Chondrocyte (in vitro differentiated cells): Measurements from ENCODE around the gene FLII. TPM values are rescaled to one million over a fixed set of nuclear protein-coding genes. Genes with fewer than 3 reads are reported as not detected.
A peak's percentile ranks its signal among the peaks of the same experiment; 100 is the strongest.

Experiments
- DNase-seq: peaks from one replicate; pipeline ENCODE4 v3.0.0; 2021; ENCODE audit warnings: mixed read lengths, low spot score
- H3K27ac Mint-ChIP-seq: one replicate; pipeline ENCODE4 v1.8.0; 2021; ENCODE audit warnings: mild to moderate bottlenecking, moderate library complexity, mixed read lengths; ENCODE audit not compliant: unreplicated experiment
- H3K27me3 Mint-ChIP-seq: 2 replicates; pipeline ENCODE4 v1.8.0; 2021; ENCODE audit warnings: low read depth, mixed read lengths
- H3K36me3 Mint-ChIP-seq: 2 replicates; pipeline ENCODE4 v1.8.0; 2021; ENCODE audit warnings: low read depth, mixed read lengths
- H3K4me1 Mint-ChIP-seq: 2 replicates; pipeline ENCODE4 v1.8.0; 2021; ENCODE audit warnings: low read depth, mild to moderate bottlenecking, mixed read lengths
- H3K4me3 Mint-ChIP-seq: one replicate; pipeline ENCODE4 v1.8.0; 2021; ENCODE audit warnings: mild to moderate bottlenecking, moderate library complexity, mixed read lengths; ENCODE audit not compliant: unreplicated experiment
- H3K9me3 Mint-ChIP-seq: 2 replicates; pipeline ENCODE4 v1.8.0; 2021; ENCODE audit warnings: low read depth, mixed read lengths
- total RNA-seq: library from RNA; stranded (reverse); gene quantifications from 3 replicates; pipeline ENCODE4 v1.2.1, GENCODE V29; 2021
- TF ChIP-seq, protein P1 (sequence below): fragments of 200-600 bp; sonication (generic); IDR thresholded peaks from 2 replicates; pipeline ENCODE4 v1.5.0; 2021; ENCODE audit warnings: antibody characterized with exemption, mild to moderate bottlenecking, moderate library complexity

The FLII gene
- total RNA-seq, 1 donor from 2014 or later = 228 TPM

DNA sequence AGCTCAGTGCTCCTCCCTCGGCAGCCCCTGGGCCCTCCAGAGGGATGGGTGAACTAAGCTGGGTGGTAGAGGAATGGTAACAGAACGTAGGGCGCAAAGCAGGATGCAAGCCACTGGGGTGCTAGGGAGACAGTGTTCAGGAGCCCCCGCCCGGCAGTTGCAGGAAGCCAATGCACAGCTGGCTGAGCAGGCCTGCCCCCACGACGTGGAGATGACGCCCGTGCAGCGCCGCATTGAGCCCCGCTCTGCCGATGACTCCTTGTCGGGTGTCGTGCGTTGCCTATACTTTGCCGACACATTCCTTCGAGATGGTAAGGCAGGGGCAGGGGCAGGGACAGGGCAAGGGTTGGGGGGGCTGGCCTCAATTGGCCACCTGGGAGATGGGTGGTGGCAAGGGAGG is 20.2 kb downstream of the FLII start:
- peaks cover 9% of the 10 kb centered on the region for H3K36me3 Mint-ChIP-seq
- H3K27ac Mint-ChIP-seq = no peak overlapping the region
- peaks cover 24% of the 10 kb centered on the region for H3K4me1 Mint-ChIP-seq
- TF ChIP-seq, protein P1, sequence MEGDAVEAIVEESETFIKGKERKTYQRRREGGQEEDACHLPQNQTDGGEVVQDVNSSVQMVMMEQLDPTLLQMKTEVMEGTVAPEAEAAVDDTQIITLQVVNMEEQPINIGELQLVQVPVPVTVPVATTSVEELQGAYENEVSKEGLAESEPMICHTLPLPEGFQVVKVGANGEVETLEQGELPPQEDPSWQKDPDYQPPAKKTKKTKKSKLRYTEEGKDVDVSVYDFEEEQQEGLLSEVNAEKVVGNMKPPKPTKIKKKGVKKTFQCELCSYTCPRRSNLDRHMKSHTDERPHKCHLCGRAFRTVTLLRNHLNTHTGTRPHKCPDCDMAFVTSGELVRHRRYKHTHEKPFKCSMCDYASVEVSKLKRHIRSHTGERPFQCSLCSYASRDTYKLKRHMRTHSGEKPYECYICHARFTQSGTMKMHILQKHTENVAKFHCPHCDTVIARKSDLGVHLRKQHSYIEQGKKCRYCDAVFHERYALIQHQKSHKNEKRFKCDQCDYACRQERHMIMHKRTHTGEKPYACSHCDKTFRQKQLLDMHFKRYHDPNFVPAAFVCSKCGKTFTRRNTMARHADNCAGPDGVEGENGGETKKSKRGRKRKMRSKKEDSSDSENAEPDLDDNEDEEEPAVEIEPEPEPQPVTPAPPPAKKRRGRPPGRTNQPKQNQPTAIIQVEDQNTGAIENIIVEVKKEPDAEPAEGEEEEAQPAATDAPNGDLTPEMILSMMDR = no peak
- no peaks in the 10 kb centered on the region for H3K9me3 Mint-ChIP-seq
- no peak for DNase-seq
- no peak overlapping the region for H3K4me3 Mint-ChIP-seq
- no peaks in the 10 kb centered on the region for H3K27me3 Mint-ChIP-seq

DNA sequence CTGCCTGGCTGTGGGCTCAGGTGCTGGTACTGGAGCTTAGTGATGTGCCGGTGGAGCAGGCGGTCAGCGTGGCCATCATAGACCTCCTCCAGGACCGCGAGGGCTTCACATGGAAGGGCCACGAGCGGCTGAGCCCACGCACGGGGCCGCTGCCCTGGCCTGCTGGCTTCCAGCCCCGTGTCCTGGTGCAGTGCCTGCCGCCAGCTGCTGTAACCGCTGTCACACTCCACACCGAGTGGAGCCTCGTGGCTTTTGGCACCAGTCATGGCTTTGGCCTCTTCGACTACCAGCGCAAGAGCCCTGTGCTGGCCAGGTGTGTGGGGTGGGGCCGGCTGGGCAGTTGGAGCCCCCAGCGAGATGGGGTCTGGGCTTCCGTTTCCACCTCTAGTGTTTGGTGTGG is 21.1 kb downstream of the FLII start:
- TF ChIP-seq, protein P1 = no peak
- Mint-ChIP-seq H3K27me3 (no peaks in the 10 kb centered on the region), H3K36me3 (peaks cover 9% of the 10 kb centered on the region), H3K4me1 (peaks cover 24% of the 10 kb centered on the region), H3K27ac (no peak overlapping the region), H3K9me3 (no peaks in the 10 kb centered on the region), H3K4me3 (no peak overlapping the region)
- DNase-seq = no peak

DNA sequence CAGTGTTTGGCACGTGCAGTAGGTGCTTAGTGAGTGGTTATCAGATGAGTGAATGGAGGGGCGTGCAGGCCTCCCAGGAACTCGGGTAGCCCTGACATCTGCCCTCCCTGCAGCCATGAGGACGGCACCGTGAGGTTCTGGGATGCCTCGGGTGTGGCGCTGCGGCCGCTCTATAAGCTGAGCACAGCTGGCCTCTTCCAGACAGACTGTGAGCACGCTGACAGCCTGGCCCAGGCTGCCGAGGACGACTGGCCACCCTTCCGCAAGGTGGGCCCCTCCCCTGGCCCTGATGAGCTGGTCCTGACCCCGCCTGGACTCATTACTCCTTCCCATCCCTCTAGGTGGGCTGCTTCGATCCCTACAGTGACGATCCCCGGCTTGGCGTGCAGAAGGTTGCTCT is 22.0 kb downstream of the FLII start:
- no peaks in the 10 kb centered on the region for H3K27me3 Mint-ChIP-seq
- TF ChIP-seq, protein P1 = no peak
- no peak overlapping the region for H3K27ac Mint-ChIP-seq
- peaks cover 24% of the 10 kb centered on the region for H3K4me1 Mint-ChIP-seq
- H3K36me3 Mint-ChIP-seq = peaks cover 9% of the 10 kb centered on the region
- no peaks in the 10 kb centered on the region for H3K9me3 Mint-ChIP-seq
- H3K4me3 Mint-ChIP-seq = no peak overlapping the region
- no peak for DNase-seq

DNA sequence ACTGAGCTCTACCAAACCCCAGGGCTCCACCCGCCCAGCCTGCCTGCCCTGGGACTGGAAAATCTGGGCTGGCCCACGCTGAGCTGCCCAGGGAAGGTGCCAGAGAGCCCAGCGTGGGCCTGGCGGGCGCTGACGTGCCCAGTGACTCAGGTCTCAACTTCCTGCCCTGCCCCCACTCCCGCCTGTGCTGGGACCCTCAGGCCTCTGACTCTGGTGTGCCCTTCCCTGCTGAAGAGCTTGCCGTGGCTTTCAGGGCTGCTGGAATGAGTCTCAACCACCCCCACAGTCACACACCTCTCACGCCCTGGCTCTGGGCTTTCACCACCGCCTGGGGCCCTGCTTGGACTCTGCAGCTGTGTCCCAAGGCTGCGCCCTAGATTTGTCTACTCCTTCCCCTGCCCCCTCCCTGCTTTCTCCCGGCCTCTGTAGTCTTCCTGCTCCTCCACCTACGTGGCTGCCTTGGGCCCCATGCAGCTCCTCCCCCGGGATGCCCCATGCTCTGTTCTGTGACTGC is 22.7 kb downstream of the FLII start:
- Mint-ChIP-seq H3K9me3 (no peaks in the 10 kb centered on the region), H3K4me1 (peaks cover 24% of the 10 kb centered on the region), H3K4me3 (no peak overlapping the region), H3K36me3 (peaks cover 9% of the 10 kb centered on the region), H3K27me3 (no peaks in the 10 kb centered on the region), H3K27ac (peak overlapping the region; percentile 90)
- TF ChIP-seq, protein P1 = no peak
- peak; percentile 89 for DNase-seq

DNA sequence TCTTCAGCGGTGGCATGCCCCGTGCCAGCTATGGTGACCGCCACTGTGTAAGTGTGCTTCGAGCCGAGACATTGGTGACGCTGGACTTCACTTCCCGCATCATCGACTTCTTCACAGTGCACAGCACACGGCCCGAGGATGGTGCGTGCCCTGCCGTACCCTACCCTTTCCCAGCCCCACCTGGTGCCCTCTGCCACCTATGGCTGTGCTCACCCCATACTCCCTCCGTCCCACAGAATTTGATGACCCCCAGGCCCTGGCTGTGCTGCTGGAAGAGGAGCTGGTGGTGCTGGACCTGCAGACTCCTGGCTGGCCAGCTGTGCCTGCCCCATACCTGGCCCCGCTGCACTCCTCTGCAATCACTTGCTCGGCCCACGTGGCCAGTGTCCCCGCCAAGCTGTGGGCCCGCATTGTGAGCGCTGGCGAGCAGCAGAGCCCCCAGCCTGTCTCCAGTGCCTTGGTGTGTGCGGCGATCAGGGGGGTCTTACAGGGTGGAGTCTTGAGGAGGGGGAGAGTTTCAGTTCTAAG is 23.6 kb downstream of the FLII start:
- H3K9me3 Mint-ChIP-seq = no peaks in the 10 kb centered on the region
- TF ChIP-seq, protein P1 = no peak
- peak; percentile 79 for DNase-seq
- no peak overlapping the region for H3K4me3 Mint-ChIP-seq
- H3K4me1 Mint-ChIP-seq = peaks cover 24% of the 10 kb centered on the region
- H3K36me3 Mint-ChIP-seq = peaks cover 9% of the 10 kb centered on the region
- no peaks in the 10 kb centered on the region for H3K27me3 Mint-ChIP-seq
- peak overlapping the region; percentile 45 for H3K27ac Mint-ChIP-seq
